HepG2 (cell line): ENCODE data around the gene CAMK1D.

Experiments
- BCL6 ChIP-seq: IDR thresholded peaks from 2 replicates; pipeline ENCODE4 v1.6.1; 2016; ENCODE audit warnings: missing genetic modification reagents, missing compliant biosample characterization
- CCAR2 ChIP-seq: fragments of 200-400 bp; formaldehyde crosslinking; optimal IDR thresholded peaks from 2 replicates; pipeline ENCODE3; 2018; ENCODE audit warnings: low read depth, mild to moderate bottlenecking, low read length, moderate library complexity
- CEBPB ChIP-seq: IDR thresholded peaks from 2 replicates; pipeline ENCODE4 v1.6.1; 2011; ENCODE audit warnings: low read depth, low read length, improper control_type of control experiment, borderline replicate concordance
- CHD4 ChIP-seq: fragments of 200-600 bp; sonication (generic); IDR thresholded peaks from 2 replicates; pipeline ENCODE4 v1.7.0; 2017; ENCODE audit warnings: mild to moderate bottlenecking, low read length, borderline replicate concordance
- FOSL2 ChIP-seq: sonication (generic); formaldehyde crosslinking; IDR thresholded peaks from 2 replicates; pipeline ENCODE4 v1.4.0; 2020; ENCODE audit warnings: missing genetic modification reagents
- MEIS2 ChIP-seq: sonication (generic); formaldehyde crosslinking; IDR thresholded peaks from 2 replicates; pipeline ENCODE4 v1.9.0; 2021; ENCODE audit warnings: mild to moderate bottlenecking, missing genetic modification reagents
- NR2C2 ChIP-seq: sonication (generic); formaldehyde crosslinking; IDR thresholded peaks from 2 replicates; pipeline ENCODE4 v1.4.0; 2020; ENCODE audit warnings: missing genetic modification reagents, mild to moderate bottlenecking, moderate library complexity, borderline replicate concordance
- SRSF1 ChIP-seq: fragments of 200-400 bp; formaldehyde crosslinking; optimal IDR thresholded peaks from 2 replicates; pipeline ENCODE3; 2017; ENCODE audit warnings: mild to moderate bottlenecking, low read depth, low read length, moderate library complexity
- ZBTB1 ChIP-seq: sonication (generic); formaldehyde crosslinking; IDR thresholded peaks from 2 replicates; pipeline ENCODE4 v1.4.0; 2020; ENCODE audit warnings: missing genetic modification reagents, borderline replicate concordance
- ZBTB21 ChIP-seq: sonication (generic); formaldehyde crosslinking; IDR thresholded peaks from 2 replicates; pipeline ENCODE4 v1.4.0; 2020; ENCODE audit warnings: missing genetic modification reagents
- ZSCAN20 ChIP-seq: sonication (generic); formaldehyde crosslinking; IDR thresholded peaks from 2 replicates; pipeline ENCODE4 v1.4.0; 2020; ENCODE audit warnings: missing genetic modification reagents, mild to moderate bottlenecking, borderline replicate concordance
- TF ChIP-seq, protein P1 (sequence below): sonication (generic); formaldehyde crosslinking; IDR thresholded peaks from 2 replicates; pipeline ENCODE4 v1.5.0; 2020; ENCODE audit warnings: mild to moderate bottlenecking, missing genetic modification reagents, moderate library complexity

- TF ChIP-seq SRSF1 (no peak), FOSL2 (no peak), CHD4 (no peak), CEBPB (no peak), ZBTB1 (CRISPR knock-in tag) (no peak), ZBTB21 (CRISPR knock-in tag) (no peak), BCL6 (CRISPR knock-in tag) (no peak), ZSCAN20 (CRISPR knock-in tag) (no peak), NR2C2 (CRISPR knock-in tag) (no peak), CCAR2 (no peak), MEIS2 (CRISPR knock-in tag) (no peak)
- TF ChIP-seq, protein P1, sequence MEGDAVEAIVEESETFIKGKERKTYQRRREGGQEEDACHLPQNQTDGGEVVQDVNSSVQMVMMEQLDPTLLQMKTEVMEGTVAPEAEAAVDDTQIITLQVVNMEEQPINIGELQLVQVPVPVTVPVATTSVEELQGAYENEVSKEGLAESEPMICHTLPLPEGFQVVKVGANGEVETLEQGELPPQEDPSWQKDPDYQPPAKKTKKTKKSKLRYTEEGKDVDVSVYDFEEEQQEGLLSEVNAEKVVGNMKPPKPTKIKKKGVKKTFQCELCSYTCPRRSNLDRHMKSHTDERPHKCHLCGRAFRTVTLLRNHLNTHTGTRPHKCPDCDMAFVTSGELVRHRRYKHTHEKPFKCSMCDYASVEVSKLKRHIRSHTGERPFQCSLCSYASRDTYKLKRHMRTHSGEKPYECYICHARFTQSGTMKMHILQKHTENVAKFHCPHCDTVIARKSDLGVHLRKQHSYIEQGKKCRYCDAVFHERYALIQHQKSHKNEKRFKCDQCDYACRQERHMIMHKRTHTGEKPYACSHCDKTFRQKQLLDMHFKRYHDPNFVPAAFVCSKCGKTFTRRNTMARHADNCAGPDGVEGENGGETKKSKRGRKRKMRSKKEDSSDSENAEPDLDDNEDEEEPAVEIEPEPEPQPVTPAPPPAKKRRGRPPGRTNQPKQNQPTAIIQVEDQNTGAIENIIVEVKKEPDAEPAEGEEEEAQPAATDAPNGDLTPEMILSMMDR (CRISPR knock-in tag), result no peak
Measured at GRCh38 chr10:12566161-12567115, 217.1 kb downstream of the CAMK1D start.
